TTC549 (cell line): ENCODE results near the gene SPDYE3.
"Not testable (repeated sequence)": the region's sequence is repeated elsewhere in the genome, so short reads cannot be mapped to it uniquely, and the experiment has no call there.

Experiments used
- FAIRE-seq: peaks from 2 replicates; lab custom pipeline; 2012; peaks lifted over from hg19 to GRCh38; lab: Jason Lieb, UNC

The SPDYE3 gene

DNA sequence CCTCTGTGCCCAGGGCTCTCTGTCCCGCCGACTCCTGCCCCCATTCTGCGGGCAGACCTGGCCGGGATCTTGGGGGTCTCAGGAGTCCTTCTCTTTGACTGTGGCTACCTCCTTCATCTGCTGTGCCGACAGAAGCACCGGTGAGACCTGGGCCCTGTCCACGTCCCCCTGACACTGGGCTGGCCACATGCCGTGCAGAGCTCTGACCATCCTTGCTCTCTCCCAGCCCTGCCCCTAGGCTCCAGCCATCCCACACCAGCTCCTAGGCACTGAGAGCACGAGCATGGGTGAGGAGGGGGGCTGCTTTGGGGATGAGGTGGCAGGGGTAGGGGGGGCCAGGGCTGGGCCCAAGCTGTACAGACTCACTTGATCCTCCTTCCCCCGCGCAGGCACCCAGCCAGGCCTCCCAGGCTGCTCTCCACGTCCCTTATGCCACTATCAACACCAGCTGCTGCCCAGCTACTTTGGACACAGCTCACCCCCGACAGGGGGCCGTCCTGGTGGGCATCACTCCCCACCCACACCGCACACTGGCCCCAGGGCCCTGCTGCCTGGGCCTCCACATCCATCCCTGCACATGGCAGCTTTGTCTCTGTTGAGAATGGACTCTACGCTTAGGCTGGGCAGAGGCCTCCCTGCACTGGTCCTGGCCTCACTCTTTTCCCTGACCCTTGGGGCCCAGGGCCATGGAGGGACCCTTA is 45.6 kb downstream of the SPDYE3 start:
- FAIRE-seq = no peak

DNA sequence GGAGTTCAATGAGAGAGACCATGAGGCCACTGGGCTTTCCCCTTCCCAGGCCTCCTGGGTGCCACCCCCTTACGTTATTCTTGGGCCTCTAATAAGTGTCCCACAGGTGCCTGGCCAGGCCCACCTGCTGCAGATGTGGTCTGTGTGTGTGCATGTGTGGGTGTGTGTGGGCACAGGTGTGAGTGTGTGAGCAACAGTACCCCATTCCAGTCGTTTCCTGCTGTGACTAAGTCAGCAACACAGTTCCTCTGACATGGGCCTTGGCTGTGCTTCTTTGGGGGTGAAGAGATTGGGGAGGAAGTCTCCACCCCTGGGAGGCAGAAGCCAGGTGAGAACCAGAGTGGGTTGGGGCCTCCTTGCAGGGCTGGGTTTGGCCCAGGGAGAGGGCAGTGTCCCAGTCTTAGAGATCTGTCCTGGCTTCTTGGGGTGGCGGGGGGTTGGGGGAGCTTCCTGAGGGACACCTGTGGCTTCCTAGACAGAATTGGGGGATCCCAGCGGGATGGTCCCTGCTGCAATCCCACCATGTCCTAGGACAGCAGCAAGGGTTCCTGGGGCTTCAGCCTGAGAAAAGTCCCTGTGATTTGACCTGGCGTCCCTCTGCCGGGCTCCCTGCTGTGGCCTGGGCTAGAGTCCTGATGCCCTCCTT is 46.3 kb downstream of the SPDYE3 start:
- no peak for FAIRE-seq

DNA sequence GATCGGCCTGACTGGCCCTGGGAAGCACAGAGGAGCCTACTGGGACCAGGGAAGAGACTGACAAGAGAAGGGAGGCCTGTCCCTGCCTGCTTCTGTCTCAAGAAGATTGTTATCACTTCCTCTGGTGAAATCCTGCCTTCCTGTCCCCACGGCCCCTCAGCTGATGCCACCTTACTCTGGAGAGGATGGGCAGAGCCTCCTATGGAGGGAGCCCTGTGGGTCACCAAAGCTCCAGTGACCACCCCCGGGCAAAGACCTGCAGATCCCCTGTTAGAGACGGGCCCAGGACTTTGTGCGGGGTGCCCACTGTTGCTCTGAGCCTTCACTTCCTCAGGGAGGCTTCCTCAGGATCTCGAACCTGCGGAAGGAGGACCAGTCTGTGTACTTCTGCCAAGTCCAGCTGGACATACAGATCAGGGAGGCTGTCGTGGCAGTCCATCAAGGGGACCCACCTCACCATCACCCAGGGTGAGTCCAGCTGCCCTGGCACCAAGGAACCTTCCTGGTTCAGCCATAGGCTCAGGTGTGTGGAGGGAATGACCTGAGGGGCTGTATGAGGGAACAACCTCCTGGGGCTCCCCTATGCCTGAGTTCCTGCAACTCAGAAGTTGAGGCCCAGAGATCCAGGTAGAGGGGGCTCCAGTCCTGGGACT is 49.0 kb downstream of the SPDYE3 start:
- FAIRE-seq = no peak

DNA sequence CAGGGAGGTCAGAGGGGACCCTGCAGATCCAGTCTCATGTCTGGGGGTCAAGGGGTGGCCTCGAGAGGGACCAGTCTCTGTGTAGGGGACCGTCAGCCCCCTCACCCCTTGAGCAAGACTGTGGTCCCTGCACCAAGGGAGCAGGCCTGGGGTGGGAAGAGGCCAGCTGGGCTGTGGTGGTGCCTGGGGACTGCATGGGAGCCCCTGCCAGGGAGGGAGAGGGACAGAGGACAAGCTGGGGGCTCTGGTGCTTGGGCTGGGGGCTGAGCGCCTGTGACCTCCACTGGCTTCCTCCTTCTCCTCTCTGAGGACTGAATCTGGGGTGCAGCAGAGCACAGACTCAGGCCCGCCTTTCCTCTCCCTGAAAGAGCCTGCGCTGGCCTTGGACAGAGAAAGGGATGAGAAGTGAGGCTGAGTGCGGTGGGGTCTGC is 49.6 kb downstream of the SPDYE3 start:
- no peak for FAIRE-seq

DNA sequence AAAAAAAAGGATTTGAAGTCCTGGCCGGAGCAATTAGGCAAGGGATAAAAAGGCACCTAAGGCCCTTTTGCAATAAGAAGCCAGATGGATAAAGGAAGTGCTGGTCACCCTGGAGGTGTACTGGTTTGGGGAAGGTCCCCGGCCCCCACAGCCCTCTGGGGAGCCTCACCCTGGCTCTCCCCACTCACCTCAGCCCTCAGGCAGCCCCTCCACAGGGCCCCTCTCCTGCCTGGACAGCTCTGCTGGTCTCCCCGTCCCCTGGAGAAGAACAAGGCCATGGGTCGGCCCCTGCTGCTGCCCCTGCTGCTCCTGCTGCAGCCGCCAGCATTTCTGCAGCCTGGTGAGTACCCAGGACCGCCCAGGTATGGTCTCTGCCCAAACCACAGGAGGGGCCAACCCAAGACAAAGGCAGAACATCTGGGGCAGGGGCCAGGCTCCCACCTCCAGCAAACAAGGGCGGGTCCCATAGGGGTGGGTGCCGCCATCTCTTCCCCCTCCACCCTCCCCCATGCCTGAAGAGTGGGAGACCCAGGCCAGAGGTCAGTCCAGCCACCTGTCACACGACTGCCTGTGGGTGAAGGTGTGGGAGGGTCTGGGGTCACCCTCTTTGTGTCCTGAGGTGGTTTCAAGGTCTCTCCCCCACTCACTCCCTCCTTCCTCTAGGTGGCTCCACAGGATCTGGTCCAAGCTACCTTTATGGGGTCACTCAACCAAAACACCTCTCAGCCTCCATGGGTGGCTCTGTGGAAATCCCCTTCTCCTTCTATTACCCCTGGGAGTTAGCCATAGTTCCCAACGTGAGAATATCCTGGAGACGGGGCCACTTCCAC is 50.7 kb downstream of the SPDYE3 start, which contains the start of gene PILRB:
Gene PILRB, plus strand, starts transcription at position 91 of the 830 bp plus-strand sequence. Its CDS starts 186 bp downstream, at position 277.
- FAIRE-seq = no peak

DNA sequence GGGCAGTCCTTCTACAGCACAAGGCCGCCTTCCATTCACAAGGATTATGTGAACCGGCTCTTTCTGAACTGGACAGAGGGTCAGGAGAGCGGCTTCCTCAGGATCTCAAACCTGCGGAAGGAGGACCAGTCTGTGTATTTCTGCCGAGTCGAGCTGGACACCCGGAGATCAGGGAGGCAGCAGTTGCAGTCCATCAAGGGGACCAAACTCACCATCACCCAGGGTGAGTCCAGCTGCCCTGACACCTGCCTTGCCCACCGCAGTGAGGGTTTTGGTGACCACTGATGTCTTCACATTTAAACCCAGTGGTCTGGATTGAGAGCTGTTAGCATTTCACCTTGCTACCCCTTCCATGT is 51.3 kb downstream of the SPDYE3 start:
- no peak for FAIRE-seq

DNA sequence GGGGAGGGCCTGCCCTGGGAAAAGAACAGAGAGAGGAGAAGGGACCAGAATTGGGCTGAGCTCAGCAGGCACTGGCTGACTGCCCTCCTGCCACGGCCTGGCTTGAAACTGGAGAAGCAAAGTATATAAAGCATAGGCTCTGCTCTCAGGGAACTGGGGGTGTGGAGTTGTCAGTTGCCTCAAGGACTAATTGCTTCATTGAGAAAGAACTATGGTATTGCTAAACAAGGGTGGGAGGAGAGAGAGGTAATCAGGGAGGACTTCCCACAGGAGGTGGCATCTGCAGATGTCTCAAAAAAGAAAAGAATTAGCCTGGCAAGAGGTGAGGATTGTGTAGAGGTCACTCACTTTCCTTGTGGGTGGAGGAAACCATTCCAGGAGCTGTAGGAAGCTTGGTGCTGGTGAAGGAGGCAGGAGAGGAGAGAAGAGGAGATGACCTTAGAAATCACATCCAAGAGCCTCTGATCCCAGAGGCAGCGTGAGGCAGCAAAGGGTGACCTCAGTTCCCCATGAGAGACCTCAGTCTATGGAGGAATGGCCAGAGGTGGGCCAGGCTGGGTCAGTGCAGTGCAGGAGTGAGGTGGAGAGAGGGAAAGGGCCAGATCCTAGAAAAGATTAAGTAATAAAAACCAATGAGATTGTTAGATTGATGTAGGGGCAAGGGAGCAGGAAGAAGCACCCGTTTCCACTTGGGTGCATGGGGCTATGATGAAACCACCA is 52.8 kb downstream of the SPDYE3 start:
- no peak for FAIRE-seq

DNA sequence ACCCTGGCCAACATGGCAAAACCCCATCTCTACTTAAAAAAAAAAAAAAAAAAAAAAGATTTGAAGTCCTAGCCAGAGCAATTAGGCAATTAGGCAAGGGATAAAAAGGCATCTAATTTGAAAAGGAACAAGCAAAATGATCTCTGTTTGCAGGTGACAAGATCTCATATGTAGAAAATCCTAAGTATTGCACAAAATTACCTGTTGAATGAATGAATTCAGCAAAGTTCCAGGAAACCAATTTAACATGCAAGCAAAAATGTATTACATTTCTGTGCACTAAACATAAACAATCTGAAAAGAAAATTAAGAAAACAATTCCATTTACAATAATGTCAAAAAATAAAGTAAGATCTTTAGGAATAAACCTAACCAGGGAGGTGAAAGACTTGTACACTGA is 55.6 kb downstream of the SPDYE3 start:
- no peak for FAIRE-seq

DNA sequence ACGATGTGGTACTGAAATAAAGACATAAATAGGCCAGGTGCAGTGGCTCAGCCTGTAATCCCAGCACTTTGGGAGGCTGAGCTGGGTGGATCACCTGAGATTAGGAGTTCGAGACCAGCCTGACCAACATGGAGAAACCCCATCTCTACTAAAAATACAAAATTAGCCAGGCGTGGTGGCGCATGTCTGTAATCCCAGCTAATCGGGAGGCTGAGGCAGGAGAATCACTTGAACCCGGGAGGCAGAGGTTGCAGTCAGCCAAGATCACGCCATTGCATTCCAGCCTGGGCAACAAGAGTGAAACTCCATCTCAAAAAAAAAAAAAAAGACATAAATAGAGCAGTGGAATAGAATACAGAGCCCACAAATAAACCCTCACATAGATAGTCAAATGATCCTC is 56.3 kb downstream of the SPDYE3 start:
- FAIRE-seq = not testable (repeated sequence)

DNA sequence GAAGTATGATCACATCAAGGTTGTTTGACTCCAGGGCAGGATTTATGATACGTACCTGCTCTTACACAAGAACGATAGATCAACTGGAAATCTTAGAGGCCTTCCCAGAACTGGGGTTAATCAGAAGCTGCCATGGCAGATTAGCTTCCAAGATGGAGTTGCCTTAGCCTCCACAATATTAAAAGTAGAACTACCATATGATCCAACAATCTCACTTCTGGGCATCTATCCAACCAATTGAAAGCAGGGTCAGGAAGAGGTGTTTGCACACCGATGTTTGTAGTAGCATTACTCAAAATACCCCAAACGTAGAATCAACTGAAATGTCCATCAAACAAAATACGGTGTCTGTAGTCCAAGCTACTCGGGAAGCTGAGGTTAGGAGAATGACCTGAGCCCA is 57.0 kb downstream of the SPDYE3 start:
- FAIRE-seq = no peak

DNA sequence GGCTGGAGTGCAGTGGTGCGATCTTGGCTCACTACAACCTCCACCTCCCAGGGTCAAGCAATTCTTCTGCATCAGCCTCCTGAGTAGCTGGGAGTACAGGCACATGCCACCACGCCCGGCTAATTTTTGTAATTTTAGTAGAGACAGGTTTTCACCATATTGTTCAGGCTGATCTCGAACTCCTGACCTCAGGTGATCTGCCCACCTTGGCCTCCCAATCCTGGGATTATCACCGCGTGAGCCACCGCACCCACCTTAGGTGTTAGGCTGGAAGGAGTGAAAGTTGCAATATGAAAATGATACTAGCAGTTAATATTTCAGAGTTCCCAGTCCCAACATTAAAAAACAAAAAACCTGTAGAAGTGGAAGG is 58.5 kb downstream of the SPDYE3 start:
- FAIRE-seq = not testable (repeated sequence)

DNA sequence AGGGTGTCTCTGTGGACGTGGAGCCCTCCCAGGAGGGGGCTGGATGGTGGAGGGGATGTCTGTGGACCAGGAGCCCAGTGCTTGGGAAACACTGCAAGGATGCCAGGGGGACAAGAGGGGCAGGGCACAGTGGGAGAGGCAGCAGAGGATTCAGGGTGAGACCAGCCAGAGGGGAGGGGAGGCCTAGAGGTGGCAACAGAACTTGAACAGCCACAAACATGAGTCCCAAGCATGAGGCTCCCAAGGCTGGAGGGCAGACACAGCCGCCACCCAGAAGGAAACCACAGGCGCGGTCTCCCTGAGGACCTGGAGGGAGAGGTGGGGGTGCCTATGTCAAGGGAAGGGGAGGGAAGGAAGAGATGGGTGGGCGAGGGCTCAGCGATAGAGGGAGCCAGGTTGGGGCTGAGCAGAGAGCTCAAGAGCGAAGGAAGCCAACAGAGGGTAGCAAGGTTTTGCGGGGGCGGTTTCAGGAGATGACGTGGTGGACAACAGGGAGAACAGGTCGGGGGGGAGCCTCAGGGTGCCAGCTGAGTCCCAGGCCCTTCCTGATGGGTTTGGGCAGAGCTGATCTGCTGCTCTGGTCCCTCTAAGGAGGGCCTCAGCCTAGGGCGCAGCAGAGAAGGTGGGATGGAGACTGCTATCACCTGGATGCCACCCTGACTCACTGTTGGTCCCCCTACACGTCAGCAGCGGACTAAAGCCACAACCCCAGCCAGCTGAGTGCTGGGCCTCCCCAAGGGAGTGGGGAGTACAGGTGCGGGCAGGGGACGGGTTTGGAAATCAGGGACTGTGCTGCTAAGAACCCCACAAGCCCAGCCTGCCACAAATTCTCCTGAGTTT is 59.1 kb downstream of the SPDYE3 start:
- no peak for FAIRE-seq

DNA sequence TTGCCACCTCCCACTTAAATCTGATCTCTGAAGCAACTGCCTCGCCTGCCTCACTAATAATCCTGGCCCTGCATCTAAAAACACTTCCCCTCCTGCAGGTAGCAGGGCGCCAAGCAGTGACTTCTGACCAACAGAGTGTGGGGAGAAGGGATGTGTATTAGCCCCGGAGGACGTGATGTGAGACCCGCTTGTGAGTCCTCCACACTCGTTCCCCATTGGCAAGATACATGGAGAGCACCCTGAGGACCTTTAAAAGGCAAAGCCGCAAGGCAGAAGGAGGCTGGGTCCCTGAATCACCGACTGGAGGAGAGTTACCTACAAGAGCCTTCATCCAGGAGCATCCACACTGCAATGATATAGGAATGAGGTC is 59.7 kb downstream of the SPDYE3 start:
- FAIRE-seq = no peak

DNA sequence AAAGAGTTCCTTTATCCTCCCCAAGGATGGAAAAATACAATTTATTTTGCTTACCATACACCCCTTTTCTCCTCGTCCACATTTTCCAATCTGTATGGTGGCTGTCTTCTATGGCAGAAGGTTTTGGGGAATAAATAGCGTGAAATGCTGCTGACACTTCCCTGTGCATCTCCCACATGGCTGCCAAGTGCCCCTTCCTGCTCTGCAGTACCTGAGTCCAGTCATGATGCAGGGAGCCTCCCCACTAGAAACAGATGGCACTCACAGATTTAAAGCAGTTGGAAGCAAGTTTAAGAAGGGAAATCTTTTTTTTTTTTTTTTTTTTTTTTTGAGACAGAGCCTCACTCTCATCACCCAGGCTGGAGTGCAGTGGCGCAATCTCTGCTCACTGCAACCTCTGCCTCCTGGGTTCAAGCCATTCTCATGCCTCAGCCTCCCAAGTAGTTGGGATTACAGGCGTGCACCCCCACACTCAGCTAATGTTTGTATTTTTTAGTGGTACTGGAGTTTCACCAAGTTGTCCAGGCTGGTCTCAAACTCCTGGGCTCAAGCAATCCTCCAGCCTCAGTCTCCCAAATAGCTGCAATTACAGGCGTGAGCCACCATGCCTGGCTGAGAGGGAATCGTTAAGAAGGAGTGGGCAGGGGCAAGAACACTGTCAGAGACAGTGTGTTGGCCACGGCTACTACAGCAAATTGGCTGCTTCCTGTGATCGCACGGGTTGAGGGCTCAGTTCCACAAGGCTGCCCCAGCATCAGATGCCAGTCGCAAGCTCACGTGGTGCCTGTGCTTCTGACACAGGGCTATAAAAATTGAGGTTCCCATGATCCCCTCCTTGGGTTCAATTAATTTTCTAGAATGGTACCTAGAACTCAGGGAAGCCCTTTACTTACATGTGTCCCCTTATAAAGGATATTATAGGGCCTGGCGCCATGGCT is 60.4 kb downstream of the SPDYE3 start:
- FAIRE-seq = no peak

DNA sequence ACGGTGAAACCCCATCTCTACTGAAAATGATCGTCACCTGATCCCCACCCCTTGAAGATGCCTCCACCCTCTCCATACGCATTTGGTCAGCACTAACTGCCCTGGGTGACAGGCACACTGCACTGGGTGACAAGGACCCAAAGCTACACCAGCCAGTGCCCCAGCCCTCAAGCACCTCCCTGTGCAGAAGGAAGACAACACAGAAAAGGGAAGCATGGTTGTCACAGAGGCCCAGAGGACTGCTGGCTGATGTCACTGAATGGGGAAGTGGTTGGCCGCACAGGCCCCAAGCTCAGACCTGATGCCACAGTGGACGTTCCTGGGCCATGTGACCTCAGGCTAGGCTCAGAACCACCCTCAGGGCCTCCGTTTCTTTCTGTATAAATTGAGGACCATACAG is 61.6 kb downstream of the SPDYE3 start:
- FAIRE-seq = no peak

DNA sequence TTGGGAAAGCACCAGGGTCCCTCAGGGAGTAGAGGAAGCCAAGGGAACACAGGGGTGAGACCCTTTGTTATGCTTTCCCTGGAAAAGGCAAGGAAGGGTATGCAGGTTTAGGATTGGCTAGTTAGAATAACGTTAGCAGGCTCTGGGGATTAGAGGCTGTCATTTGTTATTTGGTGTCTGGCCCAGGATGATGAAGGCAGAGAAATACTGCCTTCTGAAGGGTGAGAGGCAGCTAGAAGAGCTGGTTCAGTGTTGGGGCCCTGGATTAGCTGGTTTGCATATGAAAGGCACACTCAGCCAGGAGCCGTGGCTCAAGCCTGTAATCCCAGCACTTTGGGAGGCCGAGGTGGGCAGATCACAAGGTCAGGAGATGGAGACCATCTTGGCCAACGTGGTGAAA is 62.8 kb downstream of the SPDYE3 start:
- no peak for FAIRE-seq

DNA sequence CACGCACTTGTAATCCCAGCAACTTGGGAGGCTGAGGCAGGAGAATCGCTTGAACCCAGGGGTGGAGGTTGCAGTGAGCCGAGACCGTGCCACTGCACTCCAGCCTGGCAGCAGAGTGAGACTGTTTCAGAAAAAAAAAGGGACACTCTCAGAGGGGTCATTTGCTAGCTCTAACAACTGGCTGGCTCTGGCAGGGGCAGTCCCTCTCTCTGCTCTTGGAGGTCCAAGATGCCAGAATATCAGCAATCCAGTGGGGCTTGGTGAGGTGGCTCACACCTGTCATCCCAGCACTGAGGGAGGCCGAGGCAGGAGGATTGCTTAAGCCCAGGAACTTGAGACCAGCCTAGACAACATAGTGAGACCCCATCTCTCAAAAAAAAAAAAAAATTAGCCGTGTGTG is 63.2 kb downstream of the SPDYE3 start:
- FAIRE-seq = no peak

DNA sequence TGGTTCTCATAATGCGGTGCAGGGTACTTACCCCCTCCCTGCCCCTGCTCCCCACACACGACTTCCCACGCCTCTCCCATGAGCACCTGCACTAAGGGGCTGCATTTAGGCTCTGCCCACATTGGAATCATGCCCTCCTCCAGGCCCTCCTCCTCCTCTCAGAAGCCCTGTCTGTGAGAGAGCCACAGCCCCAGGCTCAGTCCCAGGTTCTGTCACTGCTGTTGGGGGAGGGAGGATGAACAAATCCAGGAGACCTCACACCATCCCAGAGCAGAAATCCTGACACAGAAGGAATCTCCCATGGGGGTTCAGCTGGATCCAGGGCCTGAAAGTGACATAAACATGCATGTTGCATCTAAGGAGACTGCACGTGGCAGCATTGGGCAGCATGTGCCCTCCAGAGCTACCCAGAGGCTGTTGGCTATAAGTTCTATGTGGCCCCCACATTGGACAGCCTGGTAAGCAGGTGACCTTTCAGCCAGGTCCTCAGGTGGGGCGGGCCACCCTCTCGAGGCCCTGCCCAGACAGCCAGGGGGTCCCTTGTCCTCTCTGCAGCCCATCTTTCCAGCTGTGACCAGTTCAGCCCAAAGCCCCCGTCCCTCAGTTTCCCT is 64.2 kb downstream of the SPDYE3 start:
- no peak for FAIRE-seq
